ENCODE measurements around the gene PDXP. TPM values are rescaled to one million over a fixed set of nuclear protein-coding genes. Genes with fewer than 3 reads are reported as not detected.

Gene PDXP
- 4.2 and 8.3 TPM in 2 replicates for total RNA-seq

DNA sequence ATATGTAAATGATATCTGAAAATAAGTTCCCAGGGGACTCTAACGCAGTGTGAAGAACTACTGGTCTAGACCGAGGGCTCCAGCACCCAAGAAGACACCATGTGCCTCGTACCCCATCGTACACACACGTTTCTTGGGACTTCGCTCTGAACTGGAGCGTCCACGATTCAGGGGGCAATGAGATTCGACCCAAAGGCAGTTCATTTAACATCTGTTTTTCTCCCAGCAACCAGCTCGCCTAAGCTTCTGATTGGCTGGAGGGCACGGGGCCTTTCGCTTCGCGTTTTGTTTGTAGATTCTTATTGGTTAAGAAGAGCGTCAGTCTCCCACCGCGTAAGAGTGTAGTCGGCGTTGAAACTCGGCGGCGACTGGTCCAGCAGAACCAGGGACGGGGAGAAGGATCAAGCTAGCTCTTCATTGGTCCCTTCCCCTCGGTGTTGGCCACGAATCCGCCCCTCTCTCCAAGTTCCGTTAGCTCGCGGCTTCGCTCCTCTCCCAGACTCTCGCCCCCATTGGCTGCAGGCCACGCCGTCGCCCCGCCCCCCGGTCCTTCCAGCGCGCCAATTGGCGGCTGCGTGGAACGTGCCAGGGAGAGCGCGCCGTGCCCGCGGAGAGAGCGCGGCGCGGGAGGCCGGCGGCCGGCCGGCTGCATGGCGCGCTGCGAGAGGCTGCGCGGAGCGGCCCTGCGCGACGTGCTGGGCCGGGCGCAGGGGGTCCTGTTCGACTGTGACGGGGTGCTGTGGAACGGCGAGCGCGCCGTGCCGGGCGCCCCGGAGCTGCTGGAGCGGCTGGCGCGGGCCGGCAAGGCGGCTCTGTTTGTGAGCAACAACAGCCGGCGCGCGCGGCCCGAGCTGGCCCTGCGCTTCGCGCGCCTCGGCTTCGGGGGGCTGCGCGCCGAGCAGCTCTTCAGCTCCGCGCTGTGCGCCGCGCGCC lies at the start of gene PDXP:
Gene PDXP (plus strand): TSS at position 591 of the 933 bp plus-strand sequence. CDS start 60 bp downstream, at position 651.

DNA sequence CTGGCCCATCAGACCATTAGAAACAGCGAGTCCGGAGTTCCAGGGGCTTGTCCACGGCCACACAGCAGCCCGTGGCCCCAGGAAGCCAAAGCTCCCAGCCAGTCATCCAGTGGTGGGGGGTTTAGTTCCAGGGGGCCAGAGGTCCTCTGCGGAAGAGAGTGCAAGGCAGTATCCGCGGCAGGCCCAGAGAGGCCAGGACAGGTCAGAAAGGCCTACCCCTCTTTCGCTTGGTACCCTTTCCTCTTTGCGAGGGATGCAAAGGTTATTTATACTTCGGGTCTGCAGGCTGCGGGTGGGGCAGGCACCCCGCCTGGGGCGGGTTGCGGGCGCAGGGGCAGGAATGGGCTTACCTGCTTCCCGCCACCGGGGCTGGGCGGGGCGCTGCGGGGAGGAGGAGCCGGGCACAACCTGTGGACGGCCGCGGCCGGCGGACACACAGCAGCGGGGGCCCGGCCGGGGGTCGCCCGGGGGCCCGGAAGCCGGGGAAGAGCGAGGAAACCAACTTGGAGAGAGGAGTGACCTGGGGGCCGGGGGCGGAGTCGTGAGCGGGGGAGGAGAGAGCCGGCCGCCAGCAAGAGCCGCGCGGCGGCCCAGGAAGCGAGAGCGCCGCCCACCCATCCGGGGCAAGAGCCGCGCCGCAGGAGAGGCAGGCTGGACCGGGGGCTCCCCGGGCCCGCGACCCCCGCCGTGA lies 19.3 kb upstream of the PDXP start, which contains the start of gene SH3BP1:
Gene SH3BP1 (plus strand): TSS at position 600 of the 691 bp plus-strand sequence. CDS start 119 bp downstream, outside the sequence.

GRCh38 chr22:37674951-37675929 lies 16.7 kb downstream of the PDXP start, which contains the start of gene LGALS1:
LGALS1 (plus strand) TSS chr22:37675636; CDS start chr22:37675703, 67 bp downstream.

DNA sequence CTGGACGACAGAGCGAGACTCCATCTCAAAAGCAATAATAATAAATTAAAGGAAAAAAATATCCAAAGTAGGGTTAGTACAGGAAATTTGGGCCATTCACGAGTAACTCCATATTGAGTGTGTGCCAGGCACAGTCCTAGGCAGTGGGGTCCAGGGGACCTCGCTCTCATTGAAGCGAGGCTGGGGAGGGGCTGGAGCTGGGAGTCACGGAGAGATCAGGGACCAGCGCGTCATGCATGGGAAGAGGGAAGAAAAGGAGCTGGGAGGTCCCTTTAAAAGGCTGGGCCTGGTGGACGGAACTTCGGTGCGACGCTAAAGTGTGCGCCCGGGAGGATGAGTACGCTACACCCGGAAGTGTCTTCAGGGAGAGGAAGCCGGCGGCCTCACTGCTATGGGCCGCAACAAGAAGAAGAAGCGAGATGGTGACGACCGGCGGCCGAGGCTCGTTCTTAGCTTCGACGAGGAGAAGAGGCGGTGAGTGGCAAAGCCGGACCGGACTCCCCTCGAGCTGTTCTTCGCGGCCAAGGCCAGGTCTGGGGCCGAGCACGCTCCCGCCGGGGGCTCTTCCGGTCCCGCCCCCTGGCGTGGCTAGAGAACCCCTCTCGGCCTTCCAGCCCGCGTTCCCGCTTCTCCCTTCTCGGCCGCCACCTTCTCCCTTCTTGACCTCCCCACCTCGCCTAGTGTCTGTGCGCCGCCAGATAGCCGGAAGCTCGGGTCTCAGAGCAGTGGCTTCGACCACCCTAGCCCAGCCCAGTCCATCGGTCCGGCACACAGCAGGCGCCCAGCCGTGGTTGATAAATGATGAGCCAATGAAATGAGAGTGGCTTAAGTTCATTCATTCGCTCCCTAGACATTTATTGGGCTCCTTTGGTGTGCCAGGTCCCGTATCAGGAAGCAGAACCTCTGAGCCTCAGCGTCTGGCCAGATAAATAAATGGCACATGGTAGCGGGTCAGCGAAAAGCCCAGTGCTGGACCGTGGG lies 27.8 kb downstream of the PDXP start, which contains the start of gene NOL12:
Gene NOL12 (plus strand): TSS at position 342 of the 981 bp plus-strand sequence. CDS start 50 bp downstream, at position 392.

DNA sequence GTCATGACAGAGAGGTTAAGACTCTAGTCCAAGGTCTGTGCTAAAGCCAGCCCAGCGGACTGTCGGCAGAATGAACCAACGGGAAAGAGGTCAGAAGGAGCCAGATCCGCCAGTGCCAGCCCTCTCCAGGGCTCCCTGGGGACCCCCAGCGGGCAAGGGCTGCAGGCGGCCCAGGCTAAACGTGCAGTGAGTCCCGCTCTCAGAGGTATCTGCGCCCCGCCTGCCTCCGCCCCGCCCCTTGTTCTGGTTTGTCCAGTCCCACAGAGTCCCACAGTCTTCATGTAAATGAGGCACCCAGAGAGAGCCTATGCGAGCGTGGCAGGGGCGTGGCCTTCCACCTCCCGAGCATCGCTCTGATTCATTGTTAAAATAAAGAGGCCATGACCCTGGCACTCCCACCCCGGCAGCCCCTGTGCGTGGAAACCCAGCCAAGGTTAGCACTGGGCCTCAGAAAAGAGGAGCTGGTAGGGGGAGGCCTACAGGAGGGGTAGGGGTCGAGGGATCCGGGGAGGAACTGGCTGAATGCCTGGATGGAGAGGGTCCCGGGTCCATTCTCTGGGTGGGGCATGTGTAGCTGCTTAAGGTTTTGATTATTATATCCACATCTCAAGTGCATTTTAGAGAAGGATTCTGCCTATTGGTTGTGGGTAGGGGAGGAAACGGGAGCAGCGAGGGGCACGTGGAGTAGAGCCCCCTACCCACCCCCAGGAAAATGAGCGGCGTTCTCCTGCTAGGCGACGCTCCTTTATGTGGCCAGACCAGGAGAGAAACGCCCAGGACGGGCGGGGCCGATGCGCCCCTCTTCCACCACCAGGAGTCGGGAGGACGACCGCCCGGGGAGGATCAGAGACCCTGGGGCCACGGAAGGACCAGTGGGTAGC lies 38.4 kb downstream of the PDXP start, which contains the start of gene TRIOBP:
Gene TRIOBP (plus strand): TSS at position 392 of the 881 bp plus-strand sequence. CDS start 4,318 bp downstream, outside the sequence.

Other genes starting within 250 kb of the PDXP start
- gene ELFN2, start 231.2 kb upstream of the PDXP start, total RNA-seq, result not detected in 2 replicates
- gene MFNG, start 172.3 kb upstream of the PDXP start, total RNA-seq, result 0.93 and 2.4 TPM in 2 replicates
- 2.4 and 2.5 TPM in 2 replicates for gene CARD10, start 139.3 kb upstream of the PDXP start, total RNA-seq
- gene CDC42EP1, start 98.2 kb upstream of the PDXP start, total RNA-seq, result 13.6 and 19.8 TPM in 2 replicates
- gene LGALS2, start 78.6 kb upstream of the PDXP start, total RNA-seq, result not detected in 2 replicates
- gene GGA1, start 49.9 kb upstream of the PDXP start, total RNA-seq, result 42.4 and 47.6 TPM in 2 replicates
- 4.9 and 5.3 TPM in 2 replicates for gene SH3BP1, start 19.1 kb upstream of the PDXP start, total RNA-seq
- 9,942 and 11,444 TPM in 2 replicates for gene LGALS1, start 16.9 kb downstream of the PDXP start, total RNA-seq
- gene NOL12, start 27.6 kb downstream of the PDXP start, total RNA-seq, result 18.5 and 19.8 TPM in 2 replicates
- gene TRIOBP, start 38.3 kb downstream of the PDXP start, total RNA-seq, result 114 and 150 TPM in 2 replicates
- gene GCAT, start 149.2 kb downstream of the PDXP start, total RNA-seq, result 27.2 and 28.8 TPM in 2 replicates
- not detected in 2 replicates for gene GALR3, start 164.7 kb downstream of the PDXP start, total RNA-seq
- gene ANKRD54, start 185.6 kb downstream of the PDXP start, total RNA-seq, result 12.9 and 16.1 TPM in 2 replicates
- 293 and 326 TPM in 2 replicates for gene EIF3L, start 190.7 kb downstream of the PDXP start, total RNA-seq
- gene MICALL1, start 247.6 kb downstream of the PDXP start, total RNA-seq, result 14.9 and 16.8 TPM in 2 replicates